Measurements from ENCODE around the gene HLF.

- TF ChIP-seq, protein P1, sequence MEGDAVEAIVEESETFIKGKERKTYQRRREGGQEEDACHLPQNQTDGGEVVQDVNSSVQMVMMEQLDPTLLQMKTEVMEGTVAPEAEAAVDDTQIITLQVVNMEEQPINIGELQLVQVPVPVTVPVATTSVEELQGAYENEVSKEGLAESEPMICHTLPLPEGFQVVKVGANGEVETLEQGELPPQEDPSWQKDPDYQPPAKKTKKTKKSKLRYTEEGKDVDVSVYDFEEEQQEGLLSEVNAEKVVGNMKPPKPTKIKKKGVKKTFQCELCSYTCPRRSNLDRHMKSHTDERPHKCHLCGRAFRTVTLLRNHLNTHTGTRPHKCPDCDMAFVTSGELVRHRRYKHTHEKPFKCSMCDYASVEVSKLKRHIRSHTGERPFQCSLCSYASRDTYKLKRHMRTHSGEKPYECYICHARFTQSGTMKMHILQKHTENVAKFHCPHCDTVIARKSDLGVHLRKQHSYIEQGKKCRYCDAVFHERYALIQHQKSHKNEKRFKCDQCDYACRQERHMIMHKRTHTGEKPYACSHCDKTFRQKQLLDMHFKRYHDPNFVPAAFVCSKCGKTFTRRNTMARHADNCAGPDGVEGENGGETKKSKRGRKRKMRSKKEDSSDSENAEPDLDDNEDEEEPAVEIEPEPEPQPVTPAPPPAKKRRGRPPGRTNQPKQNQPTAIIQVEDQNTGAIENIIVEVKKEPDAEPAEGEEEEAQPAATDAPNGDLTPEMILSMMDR (IDR thresholded peaks at IDR 0.05): no peak
- no peak for TF ChIP-seq POLR2A (IDR thresholded peaks at IDR 0.05)
Observed at GRCh38 chr17:55275894-55276804, 11.4 kb downstream of the HLF start.

All from Peyer's patch (tissue), 4 donors.